ENCODE measurements around the gene DBH.

DBH gene

DNA sequence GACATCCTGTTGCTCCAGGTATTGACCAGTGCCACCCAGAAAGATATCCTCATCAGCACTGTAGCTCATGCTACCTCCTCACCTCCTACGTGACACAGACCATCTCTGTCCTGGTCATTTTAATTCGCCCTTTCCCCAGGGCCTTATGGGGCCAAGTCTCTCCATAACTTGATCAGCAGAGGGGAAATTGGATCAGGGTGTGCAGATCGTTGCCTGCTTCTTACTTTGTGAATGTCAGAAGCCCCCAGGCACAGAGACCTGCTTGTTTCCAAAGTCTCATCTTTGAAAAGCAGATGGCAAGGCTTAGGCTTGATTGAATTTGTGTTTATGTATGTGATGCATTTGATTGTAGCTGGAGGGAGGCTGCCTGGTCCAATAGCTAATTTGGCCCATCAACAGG is 8.8 kb upstream of the DBH start:
- no peak for DNase-seq

DNA sequence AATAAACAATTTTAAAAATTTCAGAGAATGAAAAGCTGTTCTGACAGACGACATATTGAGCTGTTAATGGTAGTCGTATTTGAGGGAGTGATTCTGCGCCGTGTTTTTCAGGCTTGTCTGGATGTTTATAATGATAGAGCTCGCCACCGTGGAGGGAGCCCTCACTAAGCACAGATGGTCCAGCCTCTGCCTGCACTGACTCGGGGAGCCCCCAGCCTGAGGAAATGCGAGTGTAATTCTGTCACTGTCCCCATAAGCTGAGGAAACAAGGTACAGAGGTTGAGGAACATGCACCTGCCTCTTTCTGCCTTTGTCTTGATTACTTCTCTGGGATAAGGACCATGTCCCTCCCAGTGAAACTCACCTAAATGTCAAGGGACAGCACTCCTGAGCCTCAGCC is 7.4 kb upstream of the DBH start:
- DNase-seq = no peak

DNA sequence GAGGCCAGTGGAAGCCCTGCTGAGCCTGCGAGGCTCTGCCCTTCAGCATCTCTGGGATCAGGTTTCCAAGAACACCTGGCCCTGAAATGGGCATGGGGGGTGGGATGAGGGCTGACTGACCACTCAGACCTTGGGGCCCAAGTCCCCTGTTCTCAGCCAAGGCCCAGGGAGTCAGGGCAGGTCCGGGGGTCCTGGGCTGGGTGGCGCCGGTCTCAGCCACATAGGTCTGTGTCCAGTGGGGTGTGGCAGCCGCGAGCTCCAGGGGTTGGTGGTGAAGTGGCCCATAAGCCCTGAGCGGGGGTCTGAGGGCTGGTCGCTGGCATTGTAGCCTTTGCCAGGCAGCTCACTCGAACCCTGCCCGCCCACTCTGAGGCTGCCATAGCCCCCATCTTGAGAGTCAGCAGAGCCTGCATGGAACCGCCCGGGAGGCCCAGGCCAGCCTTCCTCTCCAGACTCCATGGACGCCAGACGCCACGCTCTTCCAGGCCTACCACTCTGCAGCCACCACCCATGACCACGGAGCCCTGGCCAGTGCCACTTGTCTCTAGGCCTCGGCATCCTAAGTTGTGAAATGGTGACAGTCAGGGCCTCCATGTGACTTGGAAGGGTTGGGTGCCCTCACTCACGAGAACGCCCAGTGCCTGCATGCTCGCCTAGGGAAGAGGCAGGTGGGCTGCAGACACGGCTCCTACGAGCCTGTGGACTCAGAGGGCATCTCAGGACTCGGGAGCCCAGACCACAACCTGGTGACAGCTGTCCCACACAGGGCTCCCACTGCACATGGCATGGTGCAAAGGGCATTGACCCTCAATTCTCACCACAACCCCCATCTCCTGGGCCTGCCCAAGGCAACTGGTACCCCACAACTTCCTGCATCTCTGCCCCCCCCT is 6.7 kb upstream of the DBH start:
- no peak for DNase-seq

DNA sequence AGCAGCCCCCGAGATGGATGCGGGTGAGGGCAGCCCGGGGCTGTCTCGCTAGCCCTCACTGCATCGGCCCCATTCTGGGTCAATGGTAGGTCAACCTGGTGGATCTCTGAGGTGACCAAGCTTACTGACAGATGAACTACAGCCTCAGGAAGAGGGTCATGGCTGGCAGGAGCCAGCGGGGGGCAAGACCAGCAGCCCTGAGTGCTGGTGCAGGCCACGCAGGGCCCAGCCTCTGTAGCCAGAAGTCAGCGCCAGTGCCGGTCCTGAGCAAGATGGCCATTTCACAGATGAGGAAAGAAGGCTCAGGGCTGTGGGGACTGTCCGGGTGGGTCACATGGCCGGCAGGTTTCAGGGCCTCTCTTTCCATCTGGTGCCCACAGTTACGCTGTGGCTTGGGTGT is 5.1 kb upstream of the DBH start:
- DNase-seq = no peak

DNA sequence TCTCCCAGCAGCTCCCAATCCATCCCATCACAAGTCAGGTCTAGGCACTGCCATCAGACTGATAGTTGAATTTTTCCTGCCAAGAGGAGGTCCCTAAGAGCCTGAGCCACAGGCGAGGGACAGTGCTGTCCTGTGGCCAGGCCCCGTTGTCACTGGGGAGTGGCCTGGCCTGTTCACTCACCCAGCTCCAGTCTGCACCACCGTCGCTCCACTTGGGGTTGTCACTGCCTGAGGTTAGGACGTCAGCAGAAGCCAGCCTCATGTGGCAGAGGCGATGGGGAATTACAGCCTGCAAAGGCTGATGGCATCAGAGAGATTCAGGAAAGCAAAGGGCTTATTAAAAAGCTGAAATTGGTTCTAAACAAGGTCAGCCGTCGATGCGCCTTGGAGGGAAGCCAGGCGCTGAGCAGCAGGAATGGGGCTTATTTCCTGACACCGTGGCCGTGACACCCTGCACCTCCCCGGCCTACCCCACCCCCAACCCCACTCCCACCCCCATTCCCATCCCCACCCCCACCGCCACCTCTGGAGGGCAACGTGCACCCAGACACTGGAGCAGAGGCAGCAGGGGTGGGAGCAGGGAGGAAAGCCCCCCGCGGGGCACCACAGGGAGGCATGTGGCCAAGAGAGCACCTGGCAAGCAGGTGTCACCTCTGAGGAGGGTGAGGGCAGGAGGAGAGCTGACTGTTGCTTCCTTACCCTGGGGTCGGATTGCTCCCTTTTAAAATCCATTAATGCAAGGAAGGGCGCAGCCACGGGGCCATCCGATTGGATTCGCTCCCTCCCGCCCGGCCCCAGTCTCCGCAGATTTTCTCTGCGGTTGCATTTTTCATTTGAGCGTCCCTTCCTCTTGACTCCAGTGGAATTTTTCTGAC is 3.1 kb upstream of the DBH start:
- DNase-seq = no peak

DNA sequence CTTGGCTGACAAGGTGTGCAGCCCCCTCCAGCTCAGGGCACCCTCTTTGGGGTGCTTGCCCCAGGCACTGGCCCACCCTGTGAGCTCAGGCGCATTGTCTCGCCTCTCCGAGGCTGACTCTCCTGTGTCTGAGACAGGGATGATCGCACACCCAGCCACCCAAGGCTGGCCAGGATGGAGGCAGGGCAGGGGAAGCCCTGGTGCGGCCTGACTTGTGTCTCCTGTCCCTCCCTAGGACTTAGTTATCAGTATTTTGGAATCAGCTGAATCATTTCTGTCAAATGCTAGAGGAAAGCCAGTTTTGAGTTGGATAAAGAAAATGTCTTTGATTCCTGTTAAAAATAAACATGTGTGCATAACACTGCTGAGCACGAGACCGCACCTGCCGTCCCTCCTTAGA is 2.5 kb upstream of the DBH start:
- DNase-seq = no peak

DNA sequence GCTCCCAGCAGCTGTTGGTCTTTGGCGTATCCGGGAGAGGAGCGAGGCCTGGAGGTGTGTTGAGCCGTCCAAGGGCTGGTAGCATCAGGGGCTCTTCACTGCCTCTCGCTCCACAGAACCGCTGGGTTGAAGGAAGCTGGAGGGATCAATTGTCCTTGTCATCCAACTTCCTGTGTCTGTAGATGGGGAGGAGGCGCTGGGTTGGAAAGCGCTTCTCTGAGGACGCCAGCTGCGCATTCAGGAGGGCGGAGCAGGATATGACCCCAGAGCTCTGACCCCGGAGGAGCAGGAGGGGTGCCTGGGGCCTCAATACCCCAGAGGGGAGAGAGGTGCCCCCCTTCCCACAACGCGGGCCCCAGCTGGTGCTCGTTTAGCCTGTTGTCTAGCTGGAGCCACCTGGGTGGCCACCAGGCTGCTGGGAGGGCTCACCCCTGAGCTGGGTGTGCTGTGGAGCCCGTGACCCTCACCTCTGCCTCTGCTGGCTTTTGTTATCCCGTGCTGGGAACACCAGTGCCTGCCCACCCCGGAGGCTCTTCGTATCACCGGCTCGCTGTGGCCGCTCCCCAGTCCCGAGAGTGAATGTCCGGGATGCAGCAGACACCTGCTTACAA is 2.0 kb upstream of the DBH start:
- no peak for DNase-seq

DNA sequence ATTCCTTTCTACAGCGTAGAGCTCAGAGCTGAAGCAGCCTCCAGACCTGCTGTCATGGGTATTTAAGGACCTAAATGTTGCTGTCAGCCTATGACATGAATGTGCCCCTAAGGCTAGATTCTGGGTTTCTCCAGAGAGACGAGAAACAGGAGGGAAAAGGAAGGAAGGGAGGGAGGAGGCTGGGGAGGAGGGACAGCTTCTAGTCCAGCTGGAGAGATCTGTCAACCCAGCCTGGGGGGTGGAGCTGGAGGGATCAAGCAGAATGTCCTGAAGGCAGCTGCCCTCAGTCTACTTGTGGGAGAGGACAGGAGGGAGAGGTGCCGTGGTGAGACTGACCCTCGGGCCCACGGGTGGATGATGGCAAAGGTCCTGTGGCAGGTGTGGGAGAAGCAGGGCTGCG is 1.1 kb upstream of the DBH start:
- DNase-seq = no peak

DNA sequence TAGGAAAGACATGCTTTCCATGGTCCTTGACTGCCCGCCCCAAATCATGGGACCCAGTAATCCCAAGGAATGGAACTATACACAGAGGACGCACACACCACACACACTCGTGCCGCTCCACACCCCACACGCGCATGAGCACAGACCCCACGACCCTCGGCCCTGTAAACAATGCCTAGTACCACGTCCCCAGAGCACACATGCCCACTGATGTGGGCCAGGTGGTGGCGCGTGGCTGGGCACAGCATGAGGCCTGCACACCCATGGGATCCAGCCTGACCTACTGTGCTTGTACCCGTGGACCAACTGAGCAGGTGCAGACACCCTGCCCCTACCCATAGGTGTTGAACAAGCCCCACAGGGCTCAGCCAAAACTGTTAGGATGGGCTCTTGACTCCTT is 739 bp downstream of the DBH start:
- no peak for DNase-seq

DNA sequence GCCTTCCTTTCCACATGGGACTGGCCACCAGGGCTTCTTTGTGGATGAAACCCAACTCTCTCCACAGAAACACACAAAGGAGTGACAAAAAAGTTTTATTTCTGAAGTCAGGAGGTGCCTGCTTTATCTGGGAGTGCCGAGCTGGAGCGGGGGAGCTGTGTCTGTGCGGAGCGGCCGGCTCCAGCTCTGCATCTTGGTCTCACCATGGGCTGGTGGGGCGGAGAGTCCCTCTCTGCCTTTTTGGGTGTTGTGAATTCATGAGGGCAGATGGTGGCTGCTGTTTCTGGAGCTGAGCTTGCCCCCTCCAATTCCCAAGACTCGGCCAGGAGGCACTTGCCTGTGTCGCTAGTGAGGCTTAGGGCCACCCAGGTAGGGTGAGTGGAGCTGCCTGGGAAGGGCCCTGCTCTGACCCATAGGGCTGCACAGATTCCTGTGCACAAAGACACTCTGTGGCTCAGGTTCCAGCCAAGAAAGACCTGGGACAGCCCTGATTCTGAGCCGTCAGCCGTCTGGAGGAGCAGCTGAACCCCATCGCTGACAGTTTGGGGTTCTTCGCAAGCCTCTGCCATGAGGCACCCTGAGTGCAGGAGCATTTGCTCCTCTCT is 1.4 kb downstream of the DBH start:
- no peak for DNase-seq

DNA sequence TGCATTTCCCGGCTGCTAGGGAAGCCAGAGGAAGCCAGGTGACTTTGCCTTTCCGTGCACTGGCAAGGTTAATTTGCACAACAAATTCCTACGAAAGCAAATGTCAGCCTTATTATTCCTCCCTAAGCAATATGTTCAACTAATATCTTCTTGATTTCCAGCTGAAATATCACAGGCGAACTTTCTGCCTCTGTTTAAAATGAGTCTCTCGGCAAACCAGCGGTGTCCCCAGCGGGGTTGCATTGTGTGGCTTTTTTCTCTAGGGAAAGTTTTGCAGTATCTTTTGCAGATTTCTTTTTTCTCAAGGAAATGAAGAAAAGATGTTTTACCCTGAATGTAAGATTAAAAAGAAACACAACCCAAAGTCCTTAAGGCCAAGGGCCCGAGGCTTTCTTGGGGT is 1.9 kb downstream of the DBH start:
- no peak for DNase-seq

DNA sequence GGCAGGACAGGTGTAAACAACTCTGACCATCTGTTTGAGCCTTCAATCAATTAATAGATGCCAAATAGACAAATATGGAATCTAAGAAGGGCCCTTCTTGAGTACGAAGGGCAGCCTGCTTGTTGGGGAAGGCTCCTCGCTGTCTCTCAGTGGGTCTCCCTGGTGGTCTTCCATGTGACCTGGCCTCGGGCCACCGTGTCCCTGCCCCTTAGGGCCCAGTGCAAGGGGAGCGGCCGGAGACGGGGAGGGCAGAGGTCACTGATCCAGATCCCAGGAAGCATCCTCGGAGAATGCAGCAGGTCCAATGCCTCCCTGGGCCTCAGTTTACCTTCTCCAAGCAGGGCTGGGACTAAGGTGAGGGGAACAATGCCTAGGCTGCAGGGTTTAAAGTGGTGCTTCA is 2.5 kb downstream of the DBH start:
- DNase-seq = no peak

DNA sequence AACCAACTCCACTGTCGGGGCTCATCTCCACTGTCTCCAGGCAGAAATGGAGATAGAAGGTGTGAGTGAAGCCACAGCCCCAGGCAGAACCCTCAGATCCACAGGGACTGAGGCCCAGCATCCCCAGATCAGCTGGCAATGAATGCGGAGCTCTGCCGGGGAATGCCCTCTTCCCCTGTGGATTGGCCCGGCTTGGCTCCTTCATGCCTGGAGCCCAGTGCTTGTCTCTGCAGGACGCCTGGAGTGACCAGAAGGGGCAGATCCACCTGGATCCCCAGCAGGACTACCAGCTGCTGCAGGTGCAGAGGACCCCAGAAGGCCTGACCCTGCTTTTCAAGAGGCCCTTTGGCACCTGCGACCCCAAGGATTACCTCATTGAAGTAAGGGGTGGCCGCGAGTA is 3.5 kb downstream of the DBH start:
- no peak for DNase-seq

DNA sequence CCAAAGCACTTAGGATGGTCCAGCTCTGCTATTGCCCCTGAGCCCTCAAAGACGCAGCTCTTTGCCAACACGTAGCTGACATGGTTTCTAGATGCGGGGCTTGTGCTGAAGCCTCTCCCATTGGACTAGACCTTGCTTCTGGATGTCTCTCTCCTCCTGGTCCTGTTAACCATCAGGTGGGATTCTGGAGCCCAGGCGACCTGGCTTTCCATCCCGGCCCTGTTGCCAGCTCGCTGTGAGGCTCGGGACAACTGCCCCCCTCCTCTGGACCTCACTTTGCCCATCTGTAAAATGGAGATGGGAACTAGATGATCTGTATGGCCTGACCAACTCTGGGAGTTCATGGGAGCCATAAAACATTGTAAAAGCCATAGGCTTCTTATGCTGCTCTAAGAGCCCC is 4.0 kb downstream of the DBH start:
- no peak for DNase-seq

DNA sequence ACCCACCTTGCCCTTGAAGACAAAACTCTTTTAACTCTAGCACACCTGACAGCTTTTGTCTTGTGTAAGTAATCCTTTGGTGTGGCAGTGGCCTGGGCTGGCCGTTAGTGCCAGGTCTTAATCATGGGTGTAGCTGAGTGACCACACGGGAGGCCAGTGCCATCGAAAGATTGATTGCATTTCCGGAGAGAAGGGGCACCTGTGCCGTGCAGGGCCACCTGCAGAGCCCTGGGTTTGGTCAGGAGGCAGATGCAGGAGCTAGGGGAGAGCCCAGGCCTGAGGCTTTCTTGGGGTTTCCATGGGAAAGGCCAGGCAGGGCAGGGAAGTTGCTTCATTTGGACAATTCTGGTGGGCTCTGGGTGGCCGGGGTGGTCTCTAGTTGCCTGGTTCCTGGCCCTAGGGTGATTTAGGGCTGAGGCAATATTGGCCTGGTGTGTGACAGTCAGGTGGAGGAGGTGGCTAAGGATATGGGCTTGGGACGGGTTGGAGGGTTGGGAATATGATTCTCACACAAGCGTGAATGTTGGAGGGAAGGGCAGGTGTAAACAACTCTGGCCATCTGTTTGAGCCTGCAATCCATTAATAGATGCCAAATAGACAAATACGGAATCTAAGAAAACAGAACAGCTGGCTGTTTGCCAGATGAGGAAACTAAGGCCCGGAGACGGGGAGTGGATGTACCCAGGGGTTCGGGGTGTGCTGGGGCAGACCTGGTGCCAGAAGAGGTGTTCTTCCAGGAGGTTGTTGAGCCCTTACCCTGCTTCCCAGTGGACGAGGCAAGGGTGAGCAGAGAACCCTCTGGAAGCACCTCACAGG is 4.6 kb downstream of the DBH start:
- DNase-seq = no peak

DNA sequence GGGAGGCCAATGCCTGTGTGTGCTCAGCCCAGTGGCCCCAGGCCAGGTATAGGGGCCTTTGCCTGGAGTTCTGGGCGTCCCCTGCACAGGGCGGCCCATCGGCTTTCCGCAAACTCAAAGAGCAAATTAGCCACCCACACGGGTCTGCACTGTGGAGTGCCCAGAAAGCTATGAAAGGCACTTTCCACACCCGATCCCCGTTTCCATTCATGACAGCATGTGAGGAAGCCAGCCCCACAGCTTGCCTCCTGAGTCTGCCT is 5.2 kb downstream of the DBH start:
- no peak for DNase-seq

DNA sequence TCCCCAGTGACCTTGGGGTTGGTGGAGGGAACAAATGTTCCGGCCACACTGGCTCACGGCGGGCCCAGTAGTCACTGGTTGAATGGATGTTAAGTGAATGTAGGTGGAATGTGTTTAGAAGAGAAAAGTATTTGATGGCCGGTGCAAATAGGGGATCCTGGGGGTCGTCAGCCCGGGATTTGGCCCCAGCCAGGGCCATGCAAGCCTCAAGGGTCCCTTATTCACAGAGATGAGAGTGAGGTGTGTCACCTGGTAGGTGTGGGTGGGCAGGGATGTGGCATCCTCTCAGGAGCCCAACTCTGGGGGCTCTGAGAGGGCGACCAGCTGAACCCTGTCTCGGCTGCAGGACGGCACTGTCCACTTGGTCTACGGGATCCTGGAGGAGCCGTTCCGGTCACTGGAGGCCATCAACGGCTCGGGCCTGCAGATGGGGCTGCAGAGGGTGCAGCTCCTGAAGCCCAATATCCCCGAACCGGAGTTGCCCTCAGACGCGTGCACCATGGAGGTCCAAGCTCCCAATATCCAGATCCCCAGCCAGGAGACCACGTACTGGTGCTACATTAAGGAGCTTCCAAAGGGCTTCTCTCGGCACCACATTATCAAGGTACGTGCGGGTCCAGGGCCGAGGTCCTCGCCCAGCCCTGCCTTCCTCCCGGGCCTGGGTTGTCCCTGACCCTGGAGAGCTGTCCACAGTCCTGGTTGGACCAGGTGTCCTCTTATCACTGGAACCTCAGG is 5.9 kb downstream of the DBH start:
- no peak for DNase-seq

DNA sequence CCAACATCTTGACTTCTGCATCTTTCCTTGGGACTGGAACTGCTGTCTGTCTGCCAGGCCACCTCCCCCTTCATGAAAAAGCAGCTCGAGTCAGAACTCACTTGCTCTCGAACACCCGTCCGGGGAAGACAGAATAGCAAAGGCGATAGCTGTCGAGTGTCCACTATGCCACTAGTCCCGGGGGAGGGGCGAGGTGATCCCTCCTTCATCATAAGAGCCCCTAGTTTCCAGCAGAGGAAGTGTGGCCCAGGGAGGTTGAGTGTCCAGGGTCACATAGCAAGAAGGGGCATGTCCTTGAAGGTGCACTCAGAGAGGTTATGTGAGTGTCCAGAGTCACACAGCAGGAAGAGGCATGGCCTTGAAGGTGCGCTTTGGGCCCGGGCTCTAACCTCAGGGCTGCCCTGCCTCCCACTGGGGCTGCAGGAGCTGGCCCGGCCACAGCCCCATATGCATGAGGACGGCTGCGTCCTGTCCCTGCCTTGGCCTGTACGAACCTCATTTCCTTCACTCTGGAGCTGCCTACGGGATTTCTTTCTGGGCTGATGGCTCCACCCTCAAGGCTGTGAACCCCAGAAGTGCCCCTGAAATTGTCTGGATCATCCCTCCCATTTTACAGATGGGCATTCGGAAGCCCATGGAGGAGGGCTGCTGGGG is 6.7 kb downstream of the DBH start:
- no peak for DNase-seq

DNA sequence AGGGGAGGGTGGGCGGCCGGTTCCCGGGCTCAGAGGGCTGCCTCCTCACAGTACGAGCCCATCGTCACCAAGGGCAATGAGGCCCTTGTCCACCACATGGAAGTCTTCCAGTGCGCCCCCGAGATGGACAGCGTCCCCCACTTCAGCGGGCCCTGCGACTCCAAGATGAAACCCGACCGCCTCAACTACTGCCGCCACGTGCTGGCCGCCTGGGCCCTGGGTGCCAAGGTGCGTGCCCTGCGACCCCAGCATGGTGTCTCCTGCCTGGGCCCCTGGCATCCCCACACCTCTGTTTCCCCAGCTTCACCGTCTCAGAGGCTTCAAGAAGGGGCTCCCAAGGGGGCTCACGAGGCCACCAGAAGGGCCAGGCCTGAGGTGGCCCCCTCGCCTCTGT is 7.2 kb downstream of the DBH start:
- no peak for DNase-seq

DNA sequence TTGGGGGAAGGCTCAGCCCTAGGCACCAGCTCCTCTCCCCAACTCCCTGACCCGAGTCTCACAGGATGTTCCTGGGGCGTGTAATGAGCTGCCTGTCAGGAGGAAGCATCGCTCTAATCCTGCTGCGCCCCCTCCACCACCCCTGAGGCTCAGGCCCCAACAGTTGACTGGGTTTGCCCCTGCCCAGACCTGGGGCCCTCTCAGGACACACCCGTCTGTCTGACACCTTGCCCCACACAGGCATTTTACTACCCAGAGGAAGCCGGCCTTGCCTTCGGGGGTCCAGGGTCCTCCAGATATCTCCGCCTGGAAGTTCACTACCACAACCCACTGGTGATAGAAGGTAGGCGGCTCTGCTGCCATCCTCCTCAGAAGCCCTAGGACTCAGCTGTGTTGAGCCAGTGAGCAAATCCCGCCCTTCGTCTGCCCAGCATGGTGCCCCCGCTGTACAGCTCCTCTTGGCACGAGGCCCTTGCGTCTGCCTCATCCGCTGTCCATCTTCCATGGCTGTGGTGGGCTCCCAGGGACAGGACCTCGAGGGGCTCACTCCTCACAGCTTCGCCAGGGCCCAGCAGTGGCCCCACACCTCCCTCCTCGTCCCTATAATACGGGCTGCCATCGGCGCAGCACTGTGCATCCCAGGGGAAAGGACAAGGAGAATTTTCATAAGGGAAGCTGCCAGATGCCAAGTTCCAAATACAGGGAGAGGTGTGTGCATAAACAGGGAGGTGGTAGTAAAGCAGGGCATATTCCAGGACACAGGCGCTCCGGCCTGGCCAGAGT is 8.0 kb downstream of the DBH start:
- DNase-seq = no peak
